Omental fat pad (tissue), 4 donors: ENCODE data around the gene HPSE2. TPM values are rescaled to one million over a fixed set of nuclear protein-coding genes. Genes with fewer than 3 reads are reported as not detected.

Experiments used
- ATAC-seq: fragments of 150-250 bp; one replicate; pipeline ENCODE4 v1.9.1; 2016; ENCODE audit warnings: mild to moderate bottlenecking, moderate library complexity; ENCODE audit not compliant: low FRiP score
- DNase-seq: peaks from one replicate; pipeline ENCODE4 v3.0.0-alpha.2; 2019; ENCODE audit warnings: low spot score
- total RNA-seq, 4 donors: library from RNA; depleted of rRNA; stranded (reverse); fragments of >200 nt; gene quantifications; one replicate each; pipeline ENCODE4 v1.1.0, GENCODE V29; 2016
- TF ChIP-seq, protein P1 (sequence below), 3 donors: fragments of 450-650 bp; IDR thresholded peaks; one replicate each; pipeline ENCODE4 v1.5.1; 2016 to 2017; ENCODE audit warnings: antibody characterized with exemption in 3 of 3, mild to moderate bottlenecking in 3 of 3, moderate library complexity in 2 of 3

HPSE2 gene
- total RNA-seq, 4 donors from 2014 or later = 0.24 to 1.5 (median 0.46) TPM

- TF ChIP-seq, protein P1, sequence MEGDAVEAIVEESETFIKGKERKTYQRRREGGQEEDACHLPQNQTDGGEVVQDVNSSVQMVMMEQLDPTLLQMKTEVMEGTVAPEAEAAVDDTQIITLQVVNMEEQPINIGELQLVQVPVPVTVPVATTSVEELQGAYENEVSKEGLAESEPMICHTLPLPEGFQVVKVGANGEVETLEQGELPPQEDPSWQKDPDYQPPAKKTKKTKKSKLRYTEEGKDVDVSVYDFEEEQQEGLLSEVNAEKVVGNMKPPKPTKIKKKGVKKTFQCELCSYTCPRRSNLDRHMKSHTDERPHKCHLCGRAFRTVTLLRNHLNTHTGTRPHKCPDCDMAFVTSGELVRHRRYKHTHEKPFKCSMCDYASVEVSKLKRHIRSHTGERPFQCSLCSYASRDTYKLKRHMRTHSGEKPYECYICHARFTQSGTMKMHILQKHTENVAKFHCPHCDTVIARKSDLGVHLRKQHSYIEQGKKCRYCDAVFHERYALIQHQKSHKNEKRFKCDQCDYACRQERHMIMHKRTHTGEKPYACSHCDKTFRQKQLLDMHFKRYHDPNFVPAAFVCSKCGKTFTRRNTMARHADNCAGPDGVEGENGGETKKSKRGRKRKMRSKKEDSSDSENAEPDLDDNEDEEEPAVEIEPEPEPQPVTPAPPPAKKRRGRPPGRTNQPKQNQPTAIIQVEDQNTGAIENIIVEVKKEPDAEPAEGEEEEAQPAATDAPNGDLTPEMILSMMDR (IDR thresholded peaks at IDR 0.05) = no peak
- DNase-seq (no peak), ATAC-seq (no peak)
These were observed 1.1 kb upstream of the HPSE2 start for GRCh38 chr10:99236627-99237309.

DNA sequence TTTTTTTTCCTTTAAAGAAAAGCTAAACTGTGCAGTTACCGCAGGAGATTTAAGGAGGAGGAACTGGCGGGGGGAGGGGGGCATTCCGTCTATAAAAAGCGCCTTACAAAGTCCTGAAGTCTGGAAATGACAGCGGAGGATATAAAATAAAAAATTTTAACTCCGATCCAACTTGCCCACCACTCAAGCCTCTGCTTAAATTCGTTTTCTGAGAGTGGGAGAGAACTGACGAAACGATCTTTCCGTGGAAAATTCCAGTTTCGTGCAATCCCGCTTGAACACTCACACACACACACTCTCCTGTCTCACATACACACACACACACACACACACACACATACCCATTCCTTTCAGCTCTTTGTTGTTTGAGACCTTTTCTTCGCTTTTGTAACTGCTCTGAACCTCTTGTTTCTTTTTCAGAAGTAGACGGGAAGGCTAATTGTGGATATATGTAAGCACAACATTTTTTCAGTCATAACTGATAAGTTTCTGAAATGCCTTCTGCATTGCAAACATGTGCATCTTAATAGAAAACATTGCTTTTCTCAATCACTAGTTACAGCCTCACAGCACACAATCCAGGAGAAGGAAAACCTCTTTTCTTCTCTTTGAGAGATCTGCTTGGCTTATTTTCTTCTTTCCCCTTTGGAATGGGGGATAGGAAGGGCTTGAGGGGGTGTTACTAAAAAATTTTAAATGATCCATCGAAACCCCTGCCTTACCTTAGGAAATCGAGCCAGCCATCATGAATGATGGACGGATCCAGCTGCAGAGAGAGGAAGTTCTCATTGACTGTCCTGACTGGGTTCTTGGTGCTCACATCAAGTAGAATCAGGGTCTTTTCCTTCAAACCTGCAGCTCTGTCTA, 628 bp downstream of the HPSE2 start:
- TF ChIP-seq, protein P1 (IDR thresholded peaks at IDR 0.05) = no peak

DNA sequence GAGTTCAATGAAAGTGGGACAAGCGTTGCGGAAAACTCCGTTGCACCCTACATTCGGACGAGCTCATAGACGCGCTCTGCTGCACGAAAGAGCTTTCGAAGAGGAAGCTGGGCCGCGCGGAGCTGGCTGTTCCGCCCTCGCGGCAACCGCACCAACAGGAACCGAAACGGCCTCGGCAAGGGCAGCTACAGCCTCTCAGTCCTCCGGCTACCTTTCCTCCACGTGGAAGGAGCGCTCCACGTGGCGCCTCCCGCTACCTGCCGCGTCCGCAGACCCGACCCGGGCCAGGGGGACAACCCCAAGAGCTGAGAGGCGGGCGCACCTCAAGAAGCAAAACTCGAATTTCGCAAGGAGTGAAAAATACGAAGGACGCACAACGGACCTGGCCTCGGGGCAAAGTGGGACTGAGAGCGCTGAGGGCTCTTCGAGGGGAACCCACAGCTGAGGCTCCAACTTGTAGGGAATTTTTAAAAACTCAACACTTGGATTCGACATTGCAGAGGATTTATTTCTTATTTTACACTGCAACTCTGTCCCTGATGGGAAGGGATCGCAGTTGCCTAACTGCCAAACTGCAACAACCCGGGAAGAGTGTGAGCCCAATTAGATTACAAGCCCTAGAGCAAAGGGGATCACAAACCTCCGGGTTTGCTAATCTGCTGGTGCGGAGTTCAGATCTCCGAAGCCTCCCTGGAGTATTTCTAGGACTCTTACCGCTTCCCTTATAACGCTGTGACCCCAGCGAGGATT, 1.4 kb downstream of the HPSE2 start:
- DNase-seq (no peak), ATAC-seq (peak; percentile 59)
- TF ChIP-seq, protein P1 (IDR thresholded peaks at IDR 0.05) = no peak

More for the DNA sequence above, 628 bp downstream of the HPSE2 start:
- ATAC-seq = no peak
- no peak for DNase-seq

DNA sequence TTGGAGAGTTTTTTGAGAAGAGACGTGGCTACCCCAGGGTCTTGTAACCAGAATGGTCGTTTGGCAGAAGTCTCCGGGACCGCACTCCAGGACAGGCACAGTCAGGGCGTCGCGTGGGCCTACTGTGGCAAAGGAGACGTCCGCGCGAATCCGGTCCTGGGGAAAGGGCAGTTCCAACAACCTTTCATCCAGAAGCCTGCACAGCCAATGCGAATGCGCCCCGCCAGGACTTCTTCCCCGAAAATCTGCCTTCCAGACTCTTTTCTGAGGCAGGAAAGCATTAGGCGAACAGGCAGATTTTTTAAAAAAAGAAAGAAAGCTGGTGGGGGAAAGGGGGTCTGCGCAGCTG, 2.0 kb downstream of the HPSE2 start:
- TF ChIP-seq, protein P1 (IDR thresholded peaks at IDR 0.05) = no peak
- DNase-seq = no peak
- ATAC-seq = no peak

DNA sequence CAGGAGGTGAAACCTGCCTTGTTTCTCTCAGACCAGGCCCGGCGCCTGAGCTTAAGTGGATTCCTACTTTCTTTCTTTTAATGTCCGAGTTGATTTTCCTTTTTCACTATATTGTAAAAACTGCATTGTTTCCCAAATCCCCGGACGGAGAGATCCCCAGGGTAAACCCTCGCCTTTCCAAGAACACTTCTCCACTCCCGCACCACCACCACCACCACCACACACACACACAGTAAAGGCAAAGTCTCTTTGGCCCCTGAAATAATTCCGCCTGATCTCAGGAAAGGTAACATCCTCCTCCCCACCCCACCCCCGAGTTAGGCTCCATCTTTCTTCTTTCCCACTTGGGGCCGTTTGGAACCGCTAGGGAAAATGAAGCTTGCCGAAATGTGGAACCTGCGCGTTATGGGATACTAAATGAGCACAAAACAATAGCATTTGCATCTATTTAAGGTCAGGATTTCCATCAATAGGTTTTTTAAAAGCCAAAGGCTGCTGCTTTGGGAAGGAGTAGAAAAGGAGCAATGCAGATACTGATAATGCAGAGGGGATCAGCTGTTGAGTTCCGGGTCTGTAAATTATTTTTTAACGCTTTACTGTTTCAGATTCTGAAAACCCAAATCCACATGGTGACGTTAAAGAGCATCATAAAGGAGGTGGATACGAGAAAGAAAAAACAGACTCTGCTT, 2.5 kb downstream of the HPSE2 start:
- ATAC-seq (no peak), DNase-seq (no peak)
- TF ChIP-seq, protein P1 (IDR thresholded peaks at IDR 0.05) = no peak

DNA sequence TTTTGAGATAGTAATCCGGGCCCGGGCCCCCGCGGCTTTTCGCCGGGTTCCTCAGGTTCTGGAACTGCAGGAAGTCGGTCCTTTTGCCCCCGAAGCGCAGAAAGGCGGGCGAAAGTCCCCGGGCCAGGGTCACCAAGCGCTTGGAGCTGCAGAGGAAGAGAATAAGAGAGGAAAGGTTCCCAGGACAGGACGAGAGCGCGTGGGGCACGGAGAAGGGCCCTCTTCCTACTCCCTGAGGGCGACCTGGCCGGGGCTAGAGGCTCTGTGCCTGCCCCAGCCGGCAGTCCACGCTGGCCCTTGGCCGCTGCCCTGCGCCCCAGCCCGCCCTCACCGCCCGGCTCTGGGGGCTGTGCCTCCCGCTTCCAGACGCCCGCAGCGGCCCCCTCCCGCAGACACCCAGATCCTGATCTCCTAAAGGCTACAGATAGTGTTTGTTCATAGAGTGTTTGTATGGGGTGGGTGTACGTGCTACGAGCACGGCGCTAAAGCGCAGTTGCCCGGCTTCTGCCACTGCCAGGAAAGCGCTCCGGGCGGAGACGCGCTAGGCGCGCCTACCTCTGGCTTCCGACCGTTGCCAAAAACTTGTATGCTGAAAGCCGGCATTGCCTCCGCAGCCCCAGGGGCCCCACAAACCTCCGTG, 3.2 kb downstream of the HPSE2 start:
- ATAC-seq = no peak
- no peak for DNase-seq
- TF ChIP-seq, protein P1 (IDR thresholded peaks at IDR 0.05) = no peak
